ENCODE results near the gene MYH6. TPM values are rescaled to one million over a fixed set of nuclear protein-coding genes. Genes with fewer than 3 reads are reported as not detected.
"Not testable (repeated sequence)": the region's sequence is repeated elsewhere in the genome, so short reads cannot be mapped to it uniquely, and the experiment has no call there.

Gene MYH6
- polyA plus RNA-seq, 4 donors, result 0.01 to 52.1 (median 1.1) TPM

- Histone ChIP-seq H3K4me1 (ENCODE audit: control insufficient read depth in 3 of 3, insufficient read depth in 2 of 3, low read depth in 1 of 3, low read length in 2 of 3) (no peaks in the 10 kb centered on the region), H3K9me3 (ENCODE audit: control insufficient read depth in 2 of 2, insufficient read depth in 1 of 2, low read depth in 1 of 2, low read length in 1 of 2) (no peaks in the 10 kb centered on the region), H3K27me3 (ENCODE audit: control insufficient read depth in 3 of 3, insufficient read depth in 3 of 3, low read length in 3 of 3) (peaks cover 0 to 13% (median 0%) of the 10 kb centered on the region in 3 donors), H3K4me3 (ENCODE audit: low read depth in 1 of 3, low read length in 3 of 3) (no peak overlapping the region), H3K36me3 (ENCODE audit: control insufficient read depth in 3 of 3, insufficient read depth in 2 of 3, low read depth in 1 of 3, low read length in 3 of 3) (no peaks in the 10 kb centered on the region), H3K27ac (ENCODE audit: low read depth in 1 of 3, low read length in 2 of 3) (no peak overlapping the region)
- DNase-seq (no peak), FAIRE-seq (no peak)
- 87 to 96% (median 89%) methylated on average over 3 of the region's 3 CpGs for WGBS, 3 donors
Measured at GRCh38 chr14:23399136-23399535, 8.9 kb downstream of the MYH6 start.

- no peaks in the 10 kb centered on the region for H3K36me3 ChIP-seq (ENCODE audit: control insufficient read depth in 3 of 3, insufficient read depth in 2 of 3, low read depth in 1 of 3, low read length in 3 of 3)
- DNase-seq, result no peak
- H3K4me3 ChIP-seq (ENCODE audit: low read depth in 1 of 3, low read length in 3 of 3), result no peak overlapping the region
- FAIRE-seq, result no peak
- H3K4me1 ChIP-seq (ENCODE audit: control insufficient read depth in 3 of 3, insufficient read depth in 2 of 3, low read depth in 1 of 3, low read length in 2 of 3), result no peaks in the 10 kb centered on the region
- H3K27me3 ChIP-seq (ENCODE audit: control insufficient read depth in 3 of 3, insufficient read depth in 3 of 3, low read length in 3 of 3), result peaks cover 0 to 14% (median 0%) of the 10 kb centered on the region in 3 donors
- 74 to 86% (median 82%) methylated on average over 4 of the region's 4 CpGs for WGBS, 3 donors
- no peak overlapping the region for H3K27ac ChIP-seq (ENCODE audit: low read depth in 1 of 3, low read length in 2 of 3)
- no peaks in the 10 kb centered on the region for H3K9me3 ChIP-seq (ENCODE audit: control insufficient read depth in 2 of 2, insufficient read depth in 1 of 2, low read depth in 1 of 2, low read length in 1 of 2)
Measured at GRCh38 chr14:23398348-23398747, 9.7 kb downstream of the MYH6 start.

DNA sequence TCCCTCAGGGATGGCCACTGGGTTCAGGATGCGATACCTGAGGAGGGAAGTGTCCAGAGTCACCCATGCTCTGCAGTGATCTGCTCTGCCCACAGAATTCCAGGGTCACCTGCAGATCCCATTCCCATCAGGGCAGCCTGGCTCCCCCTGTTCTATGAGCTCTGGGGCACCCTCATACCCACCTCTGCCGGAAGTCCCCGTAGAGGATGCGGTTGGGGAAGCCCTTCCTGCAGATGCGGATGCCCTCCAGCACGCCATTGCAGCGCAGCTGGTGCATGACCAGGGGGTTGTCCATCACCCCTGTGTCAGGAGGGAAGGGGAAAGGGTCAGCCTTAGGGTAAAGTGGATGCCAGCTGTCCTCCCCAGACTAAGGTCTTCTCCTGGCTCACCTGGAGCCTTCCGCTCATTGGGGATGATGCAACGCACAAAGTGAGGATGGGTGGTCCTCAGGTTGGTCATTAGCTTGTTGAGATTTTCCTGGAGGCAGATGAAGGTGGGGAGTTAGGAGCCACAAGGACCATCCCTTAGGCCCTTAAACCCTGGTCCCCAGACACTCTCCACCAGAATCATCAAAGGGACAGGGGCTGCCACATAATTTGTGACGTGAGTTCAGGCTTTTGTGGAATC is 11.2 kb downstream of the MYH6 start:
- no peaks in the 10 kb centered on the region for H3K36me3 ChIP-seq (ENCODE audit: control insufficient read depth in 3 of 3, insufficient read depth in 2 of 3, low read depth in 1 of 3, low read length in 3 of 3)
- no peaks in the 10 kb centered on the region for H3K4me1 ChIP-seq (ENCODE audit: control insufficient read depth in 3 of 3, insufficient read depth in 2 of 3, low read depth in 1 of 3, low read length in 2 of 3)
- peaks cover 0 to 9% (median 0%) of the 10 kb centered on the region in 3 donors for H3K27me3 ChIP-seq (ENCODE audit: control insufficient read depth in 3 of 3, insufficient read depth in 3 of 3, low read length in 3 of 3)
- FAIRE-seq, result no peak
- H3K9me3 ChIP-seq (ENCODE audit: control insufficient read depth in 2 of 2, insufficient read depth in 1 of 2, low read depth in 1 of 2, low read length in 1 of 2), result no peaks in the 10 kb centered on the region
- no peak overlapping the region for H3K4me3 ChIP-seq (ENCODE audit: low read depth in 1 of 3, low read length in 3 of 3)
- no peak overlapping the region for H3K27ac ChIP-seq (ENCODE audit: low read depth in 1 of 3, low read length in 2 of 3)
- WGBS, 3 donors, result 92 to 94% (median 92%) methylated on average over 10 of the region's 10 CpGs
- no peak for DNase-seq

DNA sequence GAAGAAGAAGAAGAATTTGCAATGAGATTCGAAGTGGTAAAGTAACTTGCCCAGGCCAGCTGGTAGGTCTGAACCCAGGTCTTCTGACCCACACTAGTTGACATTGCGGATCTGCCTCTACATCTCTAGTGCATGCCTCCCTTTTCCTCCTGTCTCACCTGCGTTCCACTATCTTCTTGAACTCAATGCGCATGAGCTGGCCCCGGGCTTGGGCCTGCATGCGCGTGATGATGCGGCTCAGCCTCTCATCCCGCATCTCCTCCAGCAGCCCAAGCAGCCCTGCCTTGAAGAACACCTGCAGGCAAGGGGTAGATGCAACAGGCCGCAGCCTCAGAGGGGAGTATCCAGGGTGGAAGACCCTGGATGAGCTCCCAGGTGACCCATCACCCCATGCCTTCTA is 11.9 kb downstream of the MYH6 start:
- Histone ChIP-seq H3K27me3 (ENCODE audit: control insufficient read depth in 3 of 3, insufficient read depth in 3 of 3, low read length in 3 of 3) (peaks cover 0 to 8% (median 0%) of the 10 kb centered on the region in 3 donors), H3K9me3 (ENCODE audit: control insufficient read depth in 2 of 2, insufficient read depth in 1 of 2, low read depth in 1 of 2, low read length in 1 of 2) (no peaks in the 10 kb centered on the region), H3K27ac (ENCODE audit: low read depth in 1 of 3, low read length in 2 of 3) (no peak overlapping the region), H3K4me1 (ENCODE audit: control insufficient read depth in 3 of 3, insufficient read depth in 2 of 3, low read depth in 1 of 3, low read length in 2 of 3) (no peaks in the 10 kb centered on the region), H3K4me3 (ENCODE audit: low read depth in 1 of 3, low read length in 3 of 3) (no peak overlapping the region), H3K36me3 (ENCODE audit: control insufficient read depth in 3 of 3, insufficient read depth in 2 of 3, low read depth in 1 of 3, low read length in 3 of 3) (no peaks in the 10 kb centered on the region)
- no peak for DNase-seq
- no peak for FAIRE-seq
- WGBS, 3 donors, result 88 to 95% (median 91%) methylated on average over 10 of the region's 10 CpGs

DNA sequence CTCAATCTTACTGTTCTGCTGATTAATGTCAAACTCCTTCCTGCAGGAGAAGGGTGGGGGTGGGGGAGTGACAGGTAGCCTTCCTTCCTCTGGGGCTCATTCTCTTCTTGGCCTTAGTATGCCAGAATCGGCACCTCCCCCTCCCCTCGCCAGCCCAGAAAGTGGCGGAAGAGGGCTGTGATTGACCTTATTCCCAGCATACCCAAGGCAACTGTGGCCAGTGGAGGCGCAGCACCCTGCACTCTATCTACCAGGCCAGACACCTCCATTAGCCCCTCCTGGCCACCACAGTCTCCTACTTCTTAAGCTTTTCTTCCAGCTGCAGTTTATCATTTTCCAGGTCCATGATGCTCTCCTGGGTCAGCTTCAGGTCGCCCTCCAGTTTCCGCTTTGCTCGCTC is 15.5 kb downstream of the MYH6 start:
- no peaks in the 10 kb centered on the region for H3K9me3 ChIP-seq (ENCODE audit: control insufficient read depth in 2 of 2, insufficient read depth in 1 of 2, low read depth in 1 of 2, low read length in 1 of 2)
- no peak for DNase-seq
- no peak overlapping the region for H3K27ac ChIP-seq (ENCODE audit: low read depth in 1 of 3, low read length in 2 of 3)
- peaks cover 0 to 10% (median 0%) of the 10 kb centered on the region in 3 donors for H3K27me3 ChIP-seq (ENCODE audit: control insufficient read depth in 3 of 3, insufficient read depth in 3 of 3, low read length in 3 of 3)
- H3K36me3 ChIP-seq (ENCODE audit: control insufficient read depth in 3 of 3, insufficient read depth in 2 of 3, low read depth in 1 of 3, low read length in 3 of 3), result no peaks in the 10 kb centered on the region
- WGBS, 3 donors, result 73 to 77% (median 74%) methylated on average over 7 of the region's 7 CpGs
- no peak overlapping the region for H3K4me3 ChIP-seq (ENCODE audit: low read depth in 1 of 3, low read length in 3 of 3)
- H3K4me1 ChIP-seq (ENCODE audit: control insufficient read depth in 3 of 3, insufficient read depth in 2 of 3, low read depth in 1 of 3, low read length in 2 of 3), result no peaks in the 10 kb centered on the region
- FAIRE-seq, result no peak

GRCh38 chr14:23389871-23390270 is 18.2 kb downstream of the MYH6 start:
- H3K27me3 ChIP-seq (ENCODE audit: control insufficient read depth in 3 of 3, insufficient read depth in 3 of 3, low read length in 3 of 3); FAIRE-seq; H3K4me3 ChIP-seq (ENCODE audit: low read depth in 1 of 3, low read length in 3 of 3); H3K36me3 ChIP-seq (ENCODE audit: control insufficient read depth in 3 of 3, insufficient read depth in 2 of 3, low read depth in 1 of 3, low read length in 3 of 3); DNase-seq; H3K9me3 ChIP-seq (ENCODE audit: control insufficient read depth in 2 of 2, insufficient read depth in 1 of 2, low read depth in 1 of 2, low read length in 1 of 2); H3K4me1 ChIP-seq (ENCODE audit: control insufficient read depth in 3 of 3, insufficient read depth in 2 of 3, low read depth in 1 of 3, low read length in 2 of 3); H3K27ac ChIP-seq (ENCODE audit: low read depth in 1 of 3, low read length in 2 of 3): not testable (repeated sequence)
- 67 to 97% (median 97%) methylated on average over 3 to 5 of the region's 19 CpGs for WGBS, 3 donors

DNA sequence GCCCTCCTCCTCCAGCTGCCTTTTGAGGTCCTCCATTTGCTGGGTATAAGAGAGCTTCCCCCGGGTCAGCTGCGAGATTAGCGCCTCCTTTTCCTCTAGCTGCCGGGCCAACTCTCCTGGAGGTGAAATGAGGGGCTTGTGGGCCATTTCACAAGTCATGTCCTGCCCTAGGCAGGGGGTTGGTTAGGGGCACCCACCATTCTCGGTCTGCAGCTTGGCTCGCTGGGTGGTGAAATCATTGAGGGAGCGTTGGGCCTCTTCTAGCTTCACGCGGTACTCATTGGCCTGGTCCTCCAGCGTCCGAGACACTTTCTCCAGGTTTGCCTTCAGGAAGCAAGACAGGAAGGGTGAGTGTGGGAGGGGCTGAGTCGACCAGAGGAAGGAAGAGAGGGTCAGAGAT is 18.7 kb downstream of the MYH6 start:
- WGBS, 3 donors, result 73 to 84% (median 76%) methylated on average over 12 of the region's 12 CpGs
- Histone ChIP-seq H3K9me3 (ENCODE audit: control insufficient read depth in 2 of 2, insufficient read depth in 1 of 2, low read depth in 1 of 2, low read length in 1 of 2) (no peaks in the 10 kb centered on the region), H3K36me3 (ENCODE audit: control insufficient read depth in 3 of 3, insufficient read depth in 2 of 3, low read depth in 1 of 3, low read length in 3 of 3) (no peaks in the 10 kb centered on the region), H3K4me3 (ENCODE audit: low read depth in 1 of 3, low read length in 3 of 3) (no peak overlapping the region), H3K27ac (ENCODE audit: low read depth in 1 of 3, low read length in 2 of 3) (no peak overlapping the region), H3K27me3 (ENCODE audit: control insufficient read depth in 3 of 3, insufficient read depth in 3 of 3, low read length in 3 of 3) (peaks cover 0 to 7% (median 0%) of the 10 kb centered on the region in 3 donors), H3K4me1 (ENCODE audit: control insufficient read depth in 3 of 3, insufficient read depth in 2 of 3, low read depth in 1 of 3, low read length in 2 of 3) (no peaks in the 10 kb centered on the region)
- FAIRE-seq, result no peak
- no peak for DNase-seq

DNA sequence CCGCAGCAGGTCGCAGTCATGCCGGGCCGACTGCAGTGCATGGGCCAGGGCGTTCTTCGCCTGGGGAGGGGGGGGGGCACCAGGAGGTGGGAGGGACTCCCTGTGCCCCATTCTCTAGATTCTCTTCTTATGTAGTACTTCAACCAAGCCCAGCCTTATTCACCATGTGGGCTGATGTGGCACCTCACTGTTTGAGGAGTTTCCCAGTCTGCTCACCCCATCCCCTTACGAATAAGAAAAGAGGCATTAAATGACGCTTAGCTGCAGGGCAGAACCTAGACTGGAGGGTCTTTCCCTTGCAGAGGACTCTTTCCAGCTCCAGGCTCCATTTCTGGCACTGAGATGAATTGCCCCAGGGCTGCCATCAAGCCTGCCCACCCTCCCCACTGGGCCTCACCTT is 19.1 kb downstream of the MYH6 start:
- Histone ChIP-seq H3K4me1 (ENCODE audit: control insufficient read depth in 3 of 3, insufficient read depth in 2 of 3, low read depth in 1 of 3, low read length in 2 of 3) (no peaks in the 10 kb centered on the region), H3K9me3 (ENCODE audit: control insufficient read depth in 2 of 2, insufficient read depth in 1 of 2, low read depth in 1 of 2, low read length in 1 of 2) (no peaks in the 10 kb centered on the region), H3K4me3 (ENCODE audit: low read depth in 1 of 3, low read length in 3 of 3) (no peak overlapping the region), H3K27ac (ENCODE audit: low read depth in 1 of 3, low read length in 2 of 3) (no peak overlapping the region), H3K27me3 (ENCODE audit: control insufficient read depth in 3 of 3, insufficient read depth in 3 of 3, low read length in 3 of 3) (peaks cover 0 to 7% (median 0%) of the 10 kb centered on the region in 3 donors), H3K36me3 (ENCODE audit: control insufficient read depth in 3 of 3, insufficient read depth in 2 of 3, low read depth in 1 of 3, low read length in 3 of 3) (no peaks in the 10 kb centered on the region)
- WGBS, 3 donors, result 88 to 94% (median 90%) methylated on average over 8 of the region's 8 CpGs
- DNase-seq (no peak), FAIRE-seq (no peak)
